Glomerular endothelial cell (primary cell): Measurements from ENCODE around the gene PAXIP1. TPM values are rescaled to one million over a fixed set of nuclear protein-coding genes. Genes with fewer than 3 reads are reported as not detected.
"Not testable (repeated sequence)": the region's sequence is repeated elsewhere in the genome, so short reads cannot be mapped to it uniquely, and the experiment has no call there.

Experiments
- DNase-seq: peaks from one replicate; pipeline ENCODE4 v3.0.0-alpha.2; 2011; ENCODE audit warnings: low read depth, low spot score; ENCODE audit errors: extremely low read depth
- total RNA-seq: library from RNA; depleted of rRNA; stranded (reverse); fragments of >200 nt; gene quantifications from 2 replicates; pipeline ENCODE4 v1.2.3, GENCODE V29; 2015

PAXIP1 gene, protein sequence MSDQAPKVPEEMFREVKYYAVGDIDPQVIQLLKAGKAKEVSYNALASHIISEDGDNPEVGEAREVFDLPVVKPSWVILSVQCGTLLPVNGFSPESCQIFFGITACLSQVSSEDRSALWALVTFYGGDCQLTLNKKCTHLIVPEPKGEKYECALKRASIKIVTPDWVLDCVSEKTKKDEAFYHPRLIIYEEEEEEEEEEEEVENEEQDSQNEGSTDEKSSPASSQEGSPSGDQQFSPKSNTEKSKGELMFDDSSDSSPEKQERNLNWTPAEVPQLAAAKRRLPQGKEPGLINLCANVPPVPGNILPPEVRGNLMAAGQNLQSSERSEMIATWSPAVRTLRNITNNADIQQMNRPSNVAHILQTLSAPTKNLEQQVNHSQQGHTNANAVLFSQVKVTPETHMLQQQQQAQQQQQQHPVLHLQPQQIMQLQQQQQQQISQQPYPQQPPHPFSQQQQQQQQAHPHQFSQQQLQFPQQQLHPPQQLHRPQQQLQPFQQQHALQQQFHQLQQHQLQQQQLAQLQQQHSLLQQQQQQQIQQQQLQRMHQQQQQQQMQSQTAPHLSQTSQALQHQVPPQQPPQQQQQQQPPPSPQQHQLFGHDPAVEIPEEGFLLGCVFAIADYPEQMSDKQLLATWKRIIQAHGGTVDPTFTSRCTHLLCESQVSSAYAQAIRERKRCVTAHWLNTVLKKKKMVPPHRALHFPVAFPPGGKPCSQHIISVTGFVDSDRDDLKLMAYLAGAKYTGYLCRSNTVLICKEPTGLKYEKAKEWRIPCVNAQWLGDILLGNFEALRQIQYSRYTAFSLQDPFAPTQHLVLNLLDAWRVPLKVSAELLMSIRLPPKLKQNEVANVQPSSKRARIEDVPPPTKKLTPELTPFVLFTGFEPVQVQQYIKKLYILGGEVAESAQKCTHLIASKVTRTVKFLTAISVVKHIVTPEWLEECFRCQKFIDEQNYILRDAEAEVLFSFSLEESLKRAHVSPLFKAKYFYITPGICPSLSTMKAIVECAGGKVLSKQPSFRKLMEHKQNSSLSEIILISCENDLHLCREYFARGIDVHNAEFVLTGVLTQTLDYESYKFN
- 6.4 and 9.1 TPM in 2 replicates for total RNA-seq

DNA sequence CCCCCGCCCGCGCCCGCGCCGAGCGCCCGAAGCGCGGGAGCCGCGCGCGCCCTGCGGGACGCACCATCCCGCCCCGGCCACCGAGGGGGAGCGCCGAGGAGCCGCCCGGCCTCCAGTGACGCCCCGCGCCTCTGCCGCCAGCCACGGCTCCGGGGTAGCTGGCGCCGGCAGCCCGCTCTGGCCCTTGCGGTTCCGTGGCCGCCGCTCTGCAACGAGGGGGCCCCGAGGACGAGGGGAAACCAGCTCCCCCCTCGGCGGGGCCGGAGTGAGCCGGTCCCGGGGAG is at the start of gene PAXIP1:
Gene PAXIP1, minus strand, starts transcription at position 33 of the 284 bp plus-strand sequence. CDS start 195 bp downstream, outside the sequence.
- no peak for DNase-seq

DNA sequence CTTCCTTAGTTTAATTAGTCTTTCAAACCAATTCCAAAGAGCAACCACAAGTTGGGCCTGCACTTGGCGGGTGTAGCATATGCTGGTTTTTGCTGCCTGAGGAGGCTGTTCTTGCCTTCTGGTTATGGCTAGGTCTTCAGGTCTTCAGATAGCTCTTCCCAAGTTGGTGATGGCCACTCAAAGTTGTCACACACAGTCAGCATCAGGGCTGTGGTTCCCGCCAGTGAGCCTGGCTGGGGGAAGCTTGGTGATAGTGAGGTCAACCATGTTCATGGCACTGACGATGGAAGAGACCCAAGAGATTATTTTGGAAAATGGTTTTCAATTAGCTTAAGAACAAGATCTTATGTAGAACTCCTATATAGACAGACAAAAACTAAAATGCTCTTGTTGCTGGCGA is 48.4 kb upstream of the PAXIP1 start:
- no peak for DNase-seq

DNA sequence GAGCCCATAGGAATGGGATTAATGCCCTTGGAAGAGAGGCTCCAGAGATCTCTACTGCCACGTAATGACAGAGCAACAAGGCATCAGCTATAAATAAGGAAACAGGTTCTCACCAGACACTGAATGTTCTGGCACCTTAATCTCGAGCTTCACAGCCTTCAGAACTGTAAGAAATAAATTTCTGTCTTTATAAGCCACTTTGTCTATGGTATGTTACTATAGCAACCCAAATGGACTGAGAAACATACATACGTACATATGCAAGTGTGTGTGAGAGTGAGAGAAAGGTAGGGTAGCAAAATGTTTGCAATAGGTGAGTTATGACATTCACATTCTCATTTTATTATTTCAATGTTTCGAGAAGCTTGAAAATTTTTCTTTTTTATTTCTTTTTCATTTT is 45.1 kb upstream of the PAXIP1 start:
- no peak for DNase-seq

DNA sequence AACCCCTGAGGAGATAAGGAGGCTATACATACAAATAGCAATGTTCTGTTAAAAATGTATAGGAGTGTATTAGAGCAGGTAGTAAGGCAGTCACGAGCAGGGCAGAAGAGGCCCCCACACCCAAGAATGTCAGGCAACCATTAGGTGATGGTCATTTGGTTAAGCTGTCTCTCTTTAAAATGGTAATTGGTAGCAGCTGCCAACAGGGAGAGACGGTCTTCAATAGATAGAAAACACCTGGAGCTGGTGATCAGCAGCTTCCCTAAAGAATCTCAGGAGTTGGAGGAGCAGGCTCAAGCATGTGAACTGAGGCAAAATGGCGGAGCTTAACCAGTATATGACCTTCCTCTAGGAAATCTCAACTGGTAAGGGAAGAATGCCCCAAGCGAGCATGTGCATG is 40.8 kb upstream of the PAXIP1 start:
- no peak for DNase-seq

DNA sequence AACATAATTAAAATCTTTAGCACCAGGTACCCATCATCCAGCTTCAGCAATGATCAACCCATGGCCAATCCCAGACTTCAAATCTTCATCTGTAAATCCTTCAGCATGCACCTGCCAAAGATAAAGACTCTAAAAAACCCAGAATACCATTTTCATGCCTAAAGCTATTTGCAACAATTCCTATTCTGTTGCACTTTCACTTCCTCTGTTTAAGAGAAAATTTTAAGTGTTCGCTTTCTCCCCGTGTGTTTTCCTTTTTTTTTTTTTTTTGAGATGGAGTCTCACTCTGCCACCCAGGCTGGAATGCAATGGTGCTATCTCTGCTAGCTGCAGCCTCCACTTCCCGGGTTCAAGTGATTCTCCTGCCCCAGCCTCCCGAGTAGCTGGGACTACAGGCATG is 35.4 kb upstream of the PAXIP1 start:
- no peak for DNase-seq

DNA sequence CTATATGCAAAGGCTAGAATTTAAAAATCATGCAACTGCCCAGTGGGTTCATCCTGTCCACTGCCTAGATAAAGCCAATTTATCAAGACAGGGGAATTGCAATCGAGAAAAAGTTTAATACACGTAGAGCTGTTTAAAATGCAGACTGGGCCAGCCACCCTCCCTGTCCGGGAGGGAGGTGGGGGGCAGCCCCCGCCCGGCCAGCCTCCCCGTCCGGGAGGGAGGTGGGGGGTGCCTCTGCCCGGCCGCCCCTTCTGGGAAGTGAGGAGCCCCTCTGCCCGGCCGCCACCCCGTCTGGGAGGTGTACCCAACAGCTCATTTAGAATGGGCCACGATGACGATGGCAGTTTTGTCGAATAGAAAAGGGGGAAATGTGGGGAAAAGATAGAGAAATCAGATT is 31.6 kb upstream of the PAXIP1 start:
- not testable (repeated sequence) for DNase-seq

DNA sequence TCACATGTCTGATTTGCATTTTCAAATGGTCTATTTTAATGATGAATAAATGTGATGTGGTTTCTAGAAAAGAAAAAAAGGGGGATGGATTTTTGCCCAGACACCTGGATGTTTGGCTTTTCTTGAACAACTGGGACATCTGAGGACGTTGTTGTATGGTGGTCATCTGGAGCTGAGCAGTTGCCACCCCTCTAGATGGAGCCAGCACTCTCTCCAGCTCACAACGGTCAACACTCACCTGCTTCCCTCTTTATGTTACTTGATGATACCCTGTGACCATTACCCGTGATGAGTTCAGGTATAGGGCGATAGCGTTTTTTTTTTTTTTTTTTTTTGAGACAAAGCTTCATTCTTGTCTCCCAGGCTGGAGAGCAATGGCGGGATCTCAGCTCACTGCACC is 30.1 kb upstream of the PAXIP1 start:
- DNase-seq, result no peak

DNA sequence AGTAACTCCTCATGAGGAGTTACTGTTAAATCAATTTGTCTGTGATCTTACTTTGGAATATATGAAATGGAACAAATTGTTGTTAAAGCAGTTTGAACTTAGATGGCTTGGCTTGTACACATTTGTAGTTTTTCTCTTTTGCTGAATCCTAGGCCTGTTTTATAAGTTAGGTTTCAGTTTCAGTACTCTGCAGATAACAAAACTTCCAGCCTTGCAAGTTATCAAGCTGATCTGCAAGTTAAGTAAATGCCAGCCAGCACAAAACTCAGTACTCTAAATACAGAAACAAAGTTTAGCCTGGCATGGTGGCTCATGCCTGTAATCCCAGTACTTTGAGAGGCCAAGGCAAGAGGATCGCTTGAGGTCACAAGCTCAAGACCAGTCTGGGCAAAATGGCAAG is 25.0 kb upstream of the PAXIP1 start:
- DNase-seq, result no peak

DNA sequence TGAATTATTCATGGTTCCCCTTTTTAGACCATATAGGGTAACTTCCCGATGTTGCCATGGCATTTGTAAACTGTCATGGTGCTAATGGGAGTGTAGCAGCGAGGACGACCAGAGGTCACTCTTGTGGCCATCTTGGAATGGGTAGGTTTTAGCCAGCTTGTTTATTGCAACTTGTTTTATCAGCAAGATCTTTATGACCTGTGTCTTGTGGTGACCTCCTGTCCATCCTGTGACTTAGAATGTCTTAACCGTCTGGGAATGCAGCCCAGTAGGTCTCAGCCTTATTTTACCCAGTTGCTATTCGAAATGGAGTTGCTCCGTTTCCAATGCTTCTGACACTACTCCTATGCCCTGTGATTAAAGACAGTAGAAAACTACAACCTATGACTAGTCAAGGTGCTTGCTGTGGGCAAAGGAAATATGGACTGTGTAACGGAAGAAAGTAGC is 18.8 kb upstream of the PAXIP1 start:
- DNase-seq, result no peak

DNA sequence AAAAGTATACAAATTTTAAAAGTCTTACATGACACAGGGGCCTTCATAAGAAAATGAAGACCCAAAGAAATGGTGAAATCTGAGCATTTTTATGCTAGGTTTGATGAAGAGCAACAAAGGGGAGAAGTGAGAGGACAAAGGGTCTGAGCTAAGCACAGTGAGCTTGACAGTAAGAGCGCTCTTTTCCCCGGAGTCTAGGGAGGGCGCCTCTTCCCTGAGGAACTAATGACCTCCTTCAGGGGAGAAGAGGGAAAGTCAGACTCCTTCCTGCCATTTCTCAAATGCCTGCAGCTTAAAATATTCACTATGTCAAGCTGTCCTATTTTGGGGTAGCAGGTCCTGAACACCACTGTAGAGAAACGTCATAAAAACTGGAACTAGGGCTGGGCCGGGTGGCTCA is 18.1 kb upstream of the PAXIP1 start:
- DNase-seq, result no peak

DNA sequence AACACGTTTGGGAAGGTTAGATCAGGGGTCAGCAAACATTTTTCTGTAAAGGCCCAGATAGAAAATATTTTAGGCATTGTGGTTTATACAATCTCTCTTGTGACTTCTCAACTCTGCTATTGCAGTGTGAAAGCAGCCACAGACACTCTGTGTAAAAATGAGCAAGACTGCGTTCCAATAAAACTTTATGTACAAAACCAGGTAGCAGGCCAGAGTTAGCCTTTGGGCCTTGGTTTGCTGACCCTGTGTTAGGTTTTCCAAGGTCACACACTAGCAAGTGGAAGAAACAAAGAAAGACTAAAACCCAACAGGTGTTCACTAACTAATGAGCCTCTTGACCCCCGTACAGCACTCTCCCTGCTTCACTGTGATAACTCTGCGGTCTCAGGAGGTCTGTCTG is 14.9 kb upstream of the PAXIP1 start:
- DNase-seq, result no peak

DNA sequence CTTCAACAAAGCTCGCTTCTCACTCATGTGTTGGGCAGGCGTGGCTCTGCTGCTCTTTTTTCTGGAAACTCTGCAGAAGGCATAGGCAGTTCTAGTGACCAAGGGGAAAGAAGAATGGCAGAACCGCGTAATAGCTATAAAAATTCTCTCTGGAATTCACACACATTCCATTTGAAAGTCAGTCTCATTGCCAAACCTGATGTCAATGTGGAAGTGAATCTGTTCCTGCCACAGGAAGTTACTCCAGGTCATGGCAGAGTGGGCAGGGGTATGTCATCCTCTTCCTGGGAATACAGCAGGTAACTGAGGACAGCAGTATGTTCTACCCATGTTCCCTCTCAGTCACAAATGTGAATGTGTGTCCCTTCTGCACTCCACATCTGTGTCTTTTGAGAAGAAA is 8.2 kb upstream of the PAXIP1 start:
- DNase-seq, result no peak

DNA sequence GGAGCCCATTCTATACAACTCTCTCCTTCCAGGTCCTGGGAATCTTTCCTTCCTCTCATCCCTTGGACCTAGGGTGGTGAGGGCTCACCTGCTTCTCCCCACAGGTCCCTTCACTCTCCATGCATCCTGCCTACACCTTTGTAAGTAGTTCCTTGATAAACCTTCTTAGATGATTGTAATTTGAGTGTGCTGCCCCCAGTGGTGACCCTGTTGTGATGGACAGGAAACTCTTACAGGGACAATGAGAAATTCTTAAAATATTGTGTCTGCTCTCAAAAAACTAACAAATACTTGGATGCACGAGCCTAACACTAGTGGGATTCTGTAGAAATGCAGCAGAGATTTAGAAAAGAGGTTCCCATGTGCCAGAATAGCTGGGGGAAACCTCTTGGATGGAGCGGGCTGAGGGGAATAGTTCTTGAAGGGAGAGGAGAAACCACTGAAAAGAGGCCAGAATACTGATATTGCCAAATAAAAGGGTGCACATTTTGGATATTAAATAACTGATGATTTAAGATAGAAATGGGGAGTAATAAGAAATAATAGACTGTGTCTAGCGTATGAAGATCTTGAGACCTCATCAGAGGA is 6.7 kb upstream of the PAXIP1 start:
- DNase-seq, result no peak

DNA sequence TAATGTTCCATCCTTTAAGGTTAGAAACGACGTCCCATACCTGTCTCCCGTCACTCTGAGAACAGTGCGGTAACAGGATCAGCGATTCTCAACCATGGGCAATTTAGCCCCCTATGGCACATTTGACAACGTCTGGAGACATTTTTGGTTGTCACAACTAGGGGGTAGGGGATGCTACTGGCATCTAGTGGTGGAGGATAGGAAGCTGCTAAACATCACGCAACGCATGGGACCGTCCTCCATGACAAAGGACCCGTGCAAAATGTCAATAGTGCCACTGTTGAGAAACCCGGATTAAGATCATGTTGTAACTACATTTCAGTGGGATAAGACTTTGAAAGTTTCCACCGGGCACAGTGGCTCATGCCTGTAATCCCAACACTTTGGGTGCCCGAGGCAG is 5.0 kb upstream of the PAXIP1 start:
- no peak for DNase-seq

DNA sequence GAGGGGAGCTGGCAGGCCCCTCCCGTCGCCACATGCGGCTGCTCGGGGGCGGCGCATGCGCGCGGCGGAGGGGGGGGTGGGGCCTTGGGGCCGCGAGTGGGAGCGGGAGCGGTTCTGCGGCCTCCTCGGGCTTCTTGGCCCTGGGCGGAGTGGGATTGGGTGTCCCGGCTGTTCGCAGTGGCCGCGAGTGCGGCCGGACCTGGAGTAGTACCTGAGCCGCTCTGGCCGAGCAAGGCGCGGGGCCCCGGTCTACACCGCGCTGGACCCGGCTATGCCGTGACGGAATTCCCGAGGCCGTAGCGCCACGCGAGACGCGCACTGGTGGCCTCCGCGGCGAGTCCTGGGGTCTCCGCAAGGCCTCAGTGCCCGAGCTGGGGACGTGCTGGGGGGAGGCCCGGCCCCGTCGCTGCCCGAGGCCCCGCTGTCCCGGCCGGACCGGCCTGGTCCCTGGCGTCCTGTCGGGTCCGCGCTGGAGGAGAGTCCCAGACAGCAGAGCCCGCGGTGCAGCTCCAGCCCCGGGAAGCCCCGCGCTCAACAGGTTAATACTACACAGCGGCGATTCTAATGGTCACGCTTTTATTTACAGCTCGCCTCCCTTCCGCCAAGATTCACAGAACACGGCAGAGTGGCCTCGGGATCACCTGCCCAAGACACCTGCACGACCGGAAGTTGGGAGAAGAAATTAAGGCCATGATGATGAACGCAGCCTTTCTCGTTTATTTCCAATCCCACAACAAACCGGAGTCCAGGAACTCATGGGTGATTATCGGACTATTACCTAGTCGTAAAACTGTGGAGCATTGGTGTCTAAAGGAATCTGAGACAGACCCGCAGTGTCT is 671 bp upstream of the PAXIP1 start:
- no peak for DNase-seq

DNA sequence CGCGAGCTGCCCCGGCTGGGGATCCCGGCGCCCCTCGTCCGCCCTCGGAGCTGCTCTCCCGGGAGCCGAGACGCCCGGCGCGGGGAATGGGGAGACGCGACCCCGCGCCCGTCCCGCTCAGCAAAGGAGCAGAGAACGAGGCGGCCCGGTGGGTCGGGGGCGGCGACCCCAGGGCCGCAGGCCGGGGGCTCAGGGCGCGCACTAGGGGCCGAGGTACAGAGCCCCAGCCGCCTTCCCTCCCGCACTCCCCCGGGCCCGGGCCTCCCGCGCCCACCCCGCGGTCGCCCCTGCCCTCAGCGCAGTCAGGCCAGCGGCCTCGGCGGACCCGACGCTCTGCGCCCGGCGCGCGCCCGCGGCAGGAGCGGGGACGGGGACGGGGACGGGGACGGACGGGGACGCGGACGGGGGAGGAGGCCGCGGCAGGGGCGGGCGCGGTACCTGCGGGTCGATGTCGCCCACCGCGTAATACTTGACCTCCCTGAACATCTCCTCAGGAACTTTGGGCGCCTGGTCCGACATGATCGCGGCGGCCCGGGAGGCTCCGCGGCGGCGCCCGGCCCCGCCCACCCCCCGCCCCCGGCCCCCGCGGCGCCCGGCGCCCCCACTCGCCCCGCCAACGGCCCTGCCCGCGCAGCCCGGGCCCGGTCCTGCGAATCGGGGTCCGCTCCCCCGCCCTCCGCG is 373 bp downstream of the PAXIP1 start:
- no peak for DNase-seq

DNA sequence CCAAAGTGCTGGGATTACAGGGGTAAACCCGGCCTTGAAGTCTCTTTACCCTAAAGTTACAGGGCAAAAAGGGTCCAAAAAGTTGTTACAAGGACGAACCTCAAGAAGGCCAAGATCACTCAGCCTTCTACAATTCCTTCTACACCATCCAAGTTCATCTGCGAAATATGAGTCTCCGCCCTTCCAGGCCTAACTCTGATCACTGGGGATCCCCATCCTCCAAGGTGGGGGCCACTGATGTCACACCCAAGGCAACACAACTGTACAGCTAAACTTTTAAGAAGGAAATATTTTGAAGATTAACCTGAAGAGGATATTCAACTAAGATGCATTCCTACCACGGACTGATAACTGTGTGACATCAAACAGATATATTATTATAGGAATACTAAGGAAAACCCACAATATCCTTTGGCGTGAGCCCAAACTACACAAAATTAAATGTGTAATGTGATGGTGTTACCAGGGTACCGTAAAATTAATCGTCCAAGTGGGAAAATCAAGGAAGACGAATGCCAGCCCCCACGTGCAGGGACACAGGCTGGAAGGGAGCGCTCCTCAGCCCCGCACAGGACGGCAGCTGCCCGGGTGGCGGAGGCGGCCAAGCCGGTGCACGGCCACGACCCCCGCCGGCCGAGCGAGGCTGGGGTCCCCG is 1.0 kb downstream of the PAXIP1 start:
- no peak for DNase-seq

DNA sequence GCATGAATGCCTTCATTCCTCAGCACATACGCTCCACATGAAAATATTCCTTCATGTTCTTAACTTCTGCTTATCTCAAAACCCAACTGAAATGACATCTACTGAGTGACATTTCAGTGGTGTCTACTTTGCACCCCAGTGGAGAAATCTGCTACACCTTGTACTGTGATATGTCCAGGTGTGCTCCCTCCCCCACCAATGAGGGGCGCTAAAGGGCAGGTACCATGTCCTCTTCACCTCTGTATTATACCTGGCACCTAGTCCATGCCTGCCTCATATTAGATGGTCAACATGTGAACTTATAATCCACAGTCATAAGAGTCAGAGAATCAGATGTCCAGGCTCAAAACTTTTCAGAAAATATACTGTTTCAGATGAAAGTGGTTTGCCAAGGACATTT is 2.1 kb downstream of the PAXIP1 start:
- DNase-seq, result no peak

DNA sequence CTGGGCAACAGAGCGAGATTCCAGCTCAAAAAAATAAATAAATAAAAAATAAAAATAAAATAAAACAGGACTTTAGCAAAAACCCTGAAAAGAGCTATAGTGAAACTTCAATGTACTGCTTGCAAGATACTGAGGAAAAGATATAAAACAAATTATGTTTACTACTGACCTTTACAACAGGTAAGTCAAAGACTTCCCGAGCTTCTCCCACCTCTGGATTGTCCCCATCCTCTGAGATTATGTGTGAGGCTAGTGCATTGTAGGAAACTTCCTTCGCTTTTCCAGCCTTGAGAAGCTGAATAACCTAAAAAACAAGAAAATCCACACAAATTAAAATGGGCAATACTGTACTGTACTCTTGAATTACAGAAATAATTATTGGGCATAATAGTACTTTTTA is 4.4 kb downstream of the PAXIP1 start:
- no peak for DNase-seq
